Activated CD4-positive, alpha-beta memory T cell treated with anti-CD3 and anti-CD28 coated beads, Interleukin-2, amount 10 ng/mL, durations not matched to agents 7 days and 5 days (primary cell): ENCODE data around the gene FBP1. TPM values are rescaled to one million over a fixed set of nuclear protein-coding genes. Genes with fewer than 3 reads are reported as not detected.
A peak's percentile ranks its signal among the peaks of the same experiment; 100 is the strongest.

Experiments
- CTCF ChIA-PET: fragments of 350-600 bp; sonication (Branson Sonifier 250); formaldehyde crosslinking; loops from one replicate; lab custom pipeline; 2021; ENCODE audit warnings: antibody characterized with exemption, inconsistent platforms; lab: Charles Lee
- POLR2A ChIA-PET: fragments of 350-600 bp; sonication (Branson Sonifier 250); formaldehyde crosslinking; loops from one replicate; lab custom pipeline; 2021; ENCODE audit warnings: antibody characterized with exemption; lab: Charles Lee
- DNase-seq: peaks from one replicate; pipeline ENCODE4 v3.0.0-alpha.2; 2020
- H3K27ac Mint-ChIP-seq: one replicate; pipeline ENCODE4 v1.8.0; 2021; ENCODE audit warnings: mild to moderate bottlenecking, mixed read lengths
- H3K27me3 Mint-ChIP-seq: one replicate; pipeline ENCODE4 v1.8.0; 2021; ENCODE audit warnings: mixed read lengths
- H3K36me3 Mint-ChIP-seq: one replicate; pipeline ENCODE4 v1.8.0; 2021; ENCODE audit warnings: low read depth, mixed read lengths
- H3K4me1 Mint-ChIP-seq: one replicate; pipeline ENCODE4 v1.8.0; 2021; ENCODE audit warnings: mixed read lengths
- H3K4me3 Mint-ChIP-seq: one replicate; pipeline ENCODE4 v1.8.0; 2021; ENCODE audit warnings: mild to moderate bottlenecking, mixed read lengths
- H3K9me3 Mint-ChIP-seq: one replicate; pipeline ENCODE4 v1.8.0; 2021; ENCODE audit warnings: mixed read lengths
- total RNA-seq, 2 experiments: library from RNA; stranded (reverse); gene quantifications; one replicate each; pipeline ENCODE4 v1.2.3, GENCODE V29; 2021

Gene FBP1
- total RNA-seq, 2 experiments from 2014 or later: 0.40 to 0.65 TPM

- ChIA-PET POLR2A (no interaction called here), CTCF (no interaction called here)
- no peaks in the 10 kb centered on the region for H3K36me3 Mint-ChIP-seq
- no peak overlapping the region for H3K4me3 Mint-ChIP-seq
- DNase-seq: no peak
- peaks cover 8% of the 10 kb centered on the region for H3K4me1 Mint-ChIP-seq
- H3K9me3 Mint-ChIP-seq: no peaks in the 10 kb centered on the region
- no peak overlapping the region for H3K27ac Mint-ChIP-seq
- H3K27me3 Mint-ChIP-seq: peaks cover 28% of the 10 kb centered on the region
These were observed 11.6 kb upstream of the FBP1 start for GRCh38 chr9:94650949-94651348.

DNA sequence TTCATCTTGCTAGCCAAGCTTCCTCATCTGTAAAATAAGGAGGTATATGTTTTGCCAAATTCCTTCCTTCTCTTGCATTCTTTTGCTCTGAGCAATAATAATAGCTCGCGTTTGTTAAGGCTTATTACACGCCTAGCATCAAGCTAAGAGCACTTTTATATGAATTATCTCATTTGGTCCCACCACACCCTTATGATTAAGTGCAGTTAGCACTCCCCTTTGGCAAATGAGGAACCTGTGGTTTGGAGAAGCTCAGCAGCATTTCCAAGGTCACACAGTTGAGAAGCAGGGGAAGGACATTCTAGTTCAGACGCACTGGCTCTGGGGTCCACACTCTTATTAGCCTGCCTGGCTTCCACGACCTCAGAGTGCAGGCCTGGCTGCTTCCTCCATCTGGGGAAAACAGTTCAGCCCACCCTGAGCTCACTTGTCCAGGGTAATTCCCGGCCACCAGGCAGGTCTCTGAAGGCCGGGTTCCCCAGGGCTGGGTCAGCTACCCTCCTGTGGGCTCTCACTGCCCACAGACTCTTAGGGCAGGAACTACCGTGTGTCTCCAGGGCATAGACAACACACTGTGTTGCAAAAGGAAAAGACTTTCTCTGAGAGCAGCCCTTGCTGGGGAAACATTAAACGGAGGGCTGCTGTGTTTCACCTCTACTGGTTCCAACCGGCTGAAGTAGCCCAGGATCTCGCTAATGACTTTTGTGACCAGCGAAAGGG lies 9.9 kb upstream of the FBP1 start:
- ChIA-PET POLR2A (no interaction called here), CTCF (no interaction called here)
- H3K27me3 Mint-ChIP-seq: peaks cover 30% of the 10 kb centered on the region
- no peak overlapping the region for H3K27ac Mint-ChIP-seq
- H3K36me3 Mint-ChIP-seq: no peaks in the 10 kb centered on the region
- no peak overlapping the region for H3K4me3 Mint-ChIP-seq
- no peaks in the 10 kb centered on the region for H3K4me1 Mint-ChIP-seq
- no peak for DNase-seq
- H3K9me3 Mint-ChIP-seq: no peaks in the 10 kb centered on the region

- Mint-ChIP-seq H3K9me3 (no peaks in the 10 kb centered on the region), H3K4me3 (no peak overlapping the region), H3K36me3 (no peaks in the 10 kb centered on the region), H3K27me3 (peaks cover 27% of the 10 kb centered on the region), H3K27ac (no peak overlapping the region), H3K4me1 (no peaks in the 10 kb centered on the region)
- POLR2A ChIA-PET: no interaction called here
- CTCF ChIA-PET: no interaction called here
- no peak for DNase-seq
These were observed 8.9 kb upstream of the FBP1 start for GRCh38 chr9:94648185-94648584.

- Mint-ChIP-seq H3K4me3 (no peak overlapping the region), H3K27ac (no peak overlapping the region), H3K9me3 (no peaks in the 10 kb centered on the region), H3K36me3 (no peaks in the 10 kb centered on the region), H3K4me1 (no peaks in the 10 kb centered on the region), H3K27me3 (peaks cover 17% of the 10 kb centered on the region)
- POLR2A ChIA-PET: no interaction called here
- CTCF ChIA-PET: no interaction called here
- DNase-seq: no peak
These were observed 6.6 kb upstream of the FBP1 start for GRCh38 chr9:94645901-94646300.

DNA sequence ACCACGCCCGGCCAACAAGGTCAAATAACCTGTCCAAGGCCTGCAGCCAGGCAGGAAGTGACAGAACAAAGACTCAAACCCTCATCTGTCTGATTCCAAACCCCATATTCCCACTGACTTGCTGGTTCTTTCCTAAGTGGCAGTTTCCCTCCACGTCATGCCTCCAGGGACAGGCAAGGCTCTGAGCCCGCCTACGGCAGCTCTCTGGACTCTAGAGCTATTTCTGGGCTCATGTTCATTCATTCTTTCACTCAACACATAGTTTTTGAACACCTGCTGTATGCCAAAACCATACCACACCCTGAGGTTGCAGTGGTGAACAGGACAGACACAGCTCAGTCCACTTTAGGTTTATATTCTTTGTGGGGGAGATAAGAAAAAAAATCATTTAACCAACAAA lies 5.2 kb upstream of the FBP1 start:
- ChIA-PET CTCF (no interaction called here), POLR2A (no interaction called here)
- no peak for DNase-seq
- Mint-ChIP-seq H3K27ac (no peak overlapping the region), H3K27me3 (peaks cover 23% of the 10 kb centered on the region), H3K36me3 (no peaks in the 10 kb centered on the region), H3K4me1 (peaks cover 5% of the 10 kb centered on the region), H3K4me3 (no peak overlapping the region), H3K9me3 (no peaks in the 10 kb centered on the region)

- H3K4me3 Mint-ChIP-seq: no peak overlapping the region
- no peak overlapping the region for H3K27ac Mint-ChIP-seq
- H3K4me1 Mint-ChIP-seq: peaks cover 10% of the 10 kb centered on the region
- H3K9me3 Mint-ChIP-seq: no peaks in the 10 kb centered on the region
- H3K27me3 Mint-ChIP-seq: peaks cover 27% of the 10 kb centered on the region
- CTCF ChIA-PET: no interaction called here
- DNase-seq: no peak
- no peaks in the 10 kb centered on the region for H3K36me3 Mint-ChIP-seq
- POLR2A ChIA-PET: no interaction called here
These were observed 4.4 kb upstream of the FBP1 start for GRCh38 chr9:94643741-94644140.

DNA sequence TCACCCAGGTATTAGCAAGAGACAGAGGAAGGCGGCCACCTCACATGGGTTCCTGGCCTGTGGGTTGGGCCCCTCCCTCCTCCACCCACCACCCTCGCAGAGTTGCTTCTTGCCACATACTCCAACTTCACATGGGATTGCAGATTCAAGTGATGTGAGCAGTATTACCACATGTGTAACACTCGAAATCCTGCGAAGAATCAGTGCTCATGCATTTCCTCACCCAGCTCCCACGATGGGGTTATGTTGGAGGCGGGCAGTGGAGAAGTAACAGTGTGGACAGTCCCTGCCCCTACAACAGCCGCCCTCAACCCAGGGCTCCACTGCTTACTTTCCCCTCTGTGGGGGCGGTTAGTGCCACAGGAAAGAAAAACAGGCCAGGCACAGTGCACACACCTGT lies 3.9 kb upstream of the FBP1 start:
- Mint-ChIP-seq H3K27ac (no peak overlapping the region), H3K27me3 (peaks cover 30% of the 10 kb centered on the region), H3K4me1 (peaks cover 13% of the 10 kb centered on the region), H3K9me3 (no peaks in the 10 kb centered on the region), H3K4me3 (no peak overlapping the region), H3K36me3 (no peaks in the 10 kb centered on the region)
- POLR2A ChIA-PET: no interaction called here
- DNase-seq: no peak
- CTCF ChIA-PET: interaction anchor here (1.4 kb wide), 1 partner anchor 83 kb away, joined by 4 read pairs; the partner anchor contains the start of gene AOPEP

DNA sequence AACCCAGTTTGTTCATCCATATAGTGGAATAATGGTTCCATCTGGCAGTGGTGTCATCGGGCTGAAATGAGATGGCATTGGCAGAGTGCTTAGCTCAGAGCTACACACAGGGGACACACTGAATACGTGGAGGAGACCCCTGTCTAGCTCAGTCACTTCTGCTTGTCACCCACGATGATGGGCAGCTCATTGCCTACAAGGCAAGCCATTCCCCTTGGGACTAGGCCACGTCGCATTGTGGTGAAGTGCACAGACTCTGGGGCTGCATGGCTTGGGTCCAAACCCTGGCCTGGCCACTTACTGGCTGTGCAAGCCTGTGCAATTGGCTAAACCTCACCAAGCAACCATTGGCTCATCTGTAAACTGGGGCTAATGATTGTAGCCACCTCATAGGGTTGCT lies 3.2 kb upstream of the FBP1 start:
- peaks cover 13% of the 10 kb centered on the region for H3K4me1 Mint-ChIP-seq
- CTCF ChIA-PET: interaction anchor here (1.0 to 1.4 kb wide), 2 partner anchors 26 to 84 kb away, joined by 4 read pairs; partner anchors contain the start of gene AOPEP
- no peaks in the 10 kb centered on the region for H3K36me3 Mint-ChIP-seq
- POLR2A ChIA-PET: no interaction called here
- no peaks in the 10 kb centered on the region for H3K9me3 Mint-ChIP-seq
- H3K27me3 Mint-ChIP-seq: peaks cover 33% of the 10 kb centered on the region
- H3K27ac Mint-ChIP-seq: no peak overlapping the region
- no peak for DNase-seq
- H3K4me3 Mint-ChIP-seq: no peak overlapping the region

- Mint-ChIP-seq H3K4me3 (peak overlapping the region; percentile 81), H3K9me3 (no peaks in the 10 kb centered on the region), H3K4me1 (peaks cover 13% of the 10 kb centered on the region), H3K27me3 (peaks cover 37% of the 10 kb centered on the region), H3K27ac (no peak overlapping the region), H3K36me3 (no peaks in the 10 kb centered on the region)
- POLR2A ChIA-PET: interaction anchor here (1.4 kb wide), 1 partner anchor 17 kb away, joined by 3 read pairs; no protein-coding TSS in a partner anchor
- CTCF ChIA-PET: interaction anchor here (0.8 to 2.5 kb wide), 2 partner anchors 29 to 41 kb away, joined by 3 to 7 read pairs; no protein-coding TSS in a partner anchor
- no peak for DNase-seq
These were observed 670 bp upstream of the FBP1 start for GRCh38 chr9:94639999-94640376.

DNA sequence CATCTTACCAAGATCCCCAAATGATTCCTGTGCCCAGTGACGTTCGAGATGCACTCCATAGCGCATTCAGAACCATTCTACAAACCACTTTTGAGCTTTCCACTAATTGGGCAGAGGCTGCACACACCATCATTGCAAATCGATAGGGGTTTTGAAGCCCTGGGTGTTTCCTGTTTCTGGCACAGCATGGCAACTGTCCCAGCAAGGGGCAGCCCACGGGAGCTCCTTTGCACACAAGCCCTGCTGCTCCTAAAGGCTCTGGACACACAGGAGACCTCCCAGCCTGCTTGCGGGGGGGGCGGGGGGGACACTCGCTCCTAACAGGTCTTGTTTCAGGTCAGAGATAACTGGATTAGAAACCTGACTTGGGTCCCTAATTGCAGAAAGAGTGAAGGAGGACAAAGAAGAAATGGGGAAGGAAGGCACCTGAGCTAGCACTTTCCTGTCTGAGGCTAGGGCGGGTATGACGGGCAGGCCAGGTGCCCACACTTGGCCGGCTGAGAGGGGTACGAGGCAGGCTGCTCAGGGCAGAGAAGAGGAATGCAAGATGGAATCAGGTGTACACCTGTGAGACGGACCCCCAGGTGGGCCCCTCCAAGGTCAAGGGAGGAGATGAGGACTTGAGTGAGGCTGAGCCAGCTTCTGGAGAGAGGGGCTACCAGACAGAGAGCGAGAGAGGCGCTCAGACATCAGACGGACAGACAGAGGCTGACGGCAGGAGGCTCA lies 820 bp downstream of the FBP1 start:
- ChIA-PET CTCF (no interaction called here), POLR2A (no interaction called here)
- Mint-ChIP-seq H3K4me3 (peak overlapping the region; percentile 81), H3K27ac (no peak overlapping the region), H3K27me3 (peaks cover 34% of the 10 kb centered on the region), H3K36me3 (no peaks in the 10 kb centered on the region), H3K4me1 (peaks cover 13% of the 10 kb centered on the region), H3K9me3 (no peaks in the 10 kb centered on the region)
- DNase-seq: no peak

DNA sequence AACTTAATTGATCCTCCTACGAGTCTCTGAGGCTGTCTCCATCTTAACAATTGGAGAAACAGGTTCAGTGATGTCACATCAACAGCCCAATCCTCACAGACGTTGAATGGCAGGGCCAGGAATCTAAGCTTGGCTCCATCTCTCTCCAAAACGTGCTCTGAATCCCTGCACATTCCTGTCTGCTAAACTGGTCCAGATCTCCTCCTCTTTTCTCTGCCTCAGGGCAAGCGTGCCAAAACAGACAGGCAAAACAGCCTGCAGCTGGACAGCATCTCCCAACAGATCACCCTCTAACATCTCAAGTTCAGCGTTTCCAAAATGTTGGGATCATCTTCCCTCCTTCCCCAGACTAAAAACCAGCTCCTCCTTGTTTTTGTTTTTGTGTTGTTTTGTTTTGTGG lies 6.6 kb downstream of the FBP1 start:
- H3K4me1 Mint-ChIP-seq: no peaks in the 10 kb centered on the region
- no peak for DNase-seq
- CTCF ChIA-PET: interaction anchor here (1.1 kb wide), 1 partner anchor 37 kb away, joined by 3 read pairs; no protein-coding TSS in a partner anchor
- H3K9me3 Mint-ChIP-seq: no peaks in the 10 kb centered on the region
- H3K27ac Mint-ChIP-seq: no peak overlapping the region
- H3K36me3 Mint-ChIP-seq: no peaks in the 10 kb centered on the region
- POLR2A ChIA-PET: no interaction called here
- H3K4me3 Mint-ChIP-seq: no peak overlapping the region
- peaks cover 20% of the 10 kb centered on the region for H3K27me3 Mint-ChIP-seq

DNA sequence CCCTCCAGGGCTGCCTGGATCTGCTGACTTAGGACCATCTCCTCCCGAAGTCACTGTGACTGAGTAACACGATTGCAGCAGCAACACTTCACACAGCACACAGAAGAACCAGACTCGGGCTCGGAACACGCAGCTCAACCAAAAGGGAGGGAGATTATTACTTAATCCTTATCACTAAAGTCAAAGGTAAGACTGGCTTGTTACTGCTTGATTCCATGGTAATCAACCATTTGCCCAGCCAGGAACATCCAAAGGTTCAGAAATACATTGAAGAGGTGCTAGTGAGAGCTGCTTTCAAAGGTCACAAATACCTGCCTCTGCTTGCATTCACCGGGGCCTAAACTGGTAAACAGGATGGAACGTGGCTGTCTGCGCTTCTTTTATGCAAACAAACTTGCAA lies 7.7 kb downstream of the FBP1 start:
- ChIA-PET POLR2A (interaction anchor here (1.0 kb wide), 1 partner anchor 47 kb away, joined by 3 read pairs; no protein-coding TSS in a partner anchor), CTCF (no interaction called here)
- Mint-ChIP-seq H3K27ac (no peak overlapping the region), H3K36me3 (no peaks in the 10 kb centered on the region), H3K4me3 (no peak overlapping the region), H3K9me3 (no peaks in the 10 kb centered on the region), H3K4me1 (no peaks in the 10 kb centered on the region), H3K27me3 (peaks cover 14% of the 10 kb centered on the region)
- DNase-seq: no peak

DNA sequence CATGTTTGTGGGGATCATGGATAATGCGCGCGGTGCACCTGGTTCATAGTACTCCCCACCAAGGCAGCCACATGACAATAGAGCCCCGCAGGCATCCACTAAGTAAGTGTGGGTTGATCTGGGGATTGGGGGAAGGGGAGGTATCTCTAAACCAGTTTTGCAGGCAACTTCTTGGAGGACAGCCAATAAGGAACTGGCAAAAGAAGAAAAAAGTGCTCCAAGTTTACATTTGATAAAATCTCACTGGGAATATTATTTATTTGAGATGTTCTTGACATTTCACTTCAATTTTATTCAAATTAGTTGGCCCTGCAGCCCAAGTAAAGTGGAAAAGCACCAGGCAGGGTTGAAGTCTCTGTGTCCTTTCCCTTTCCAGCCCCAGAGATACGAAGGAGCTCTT lies 8.5 kb downstream of the FBP1 start:
- H3K4me3 Mint-ChIP-seq: no peak overlapping the region
- no peaks in the 10 kb centered on the region for H3K36me3 Mint-ChIP-seq
- no peak for DNase-seq
- no peak overlapping the region for H3K27ac Mint-ChIP-seq
- no peaks in the 10 kb centered on the region for H3K9me3 Mint-ChIP-seq
- peaks cover 14% of the 10 kb centered on the region for H3K27me3 Mint-ChIP-seq
- CTCF ChIA-PET: no interaction called here
- POLR2A ChIA-PET: interaction anchor here (1.0 kb wide), 1 partner anchor 46 kb away, joined by 3 read pairs; no protein-coding TSS in a partner anchor
- H3K4me1 Mint-ChIP-seq: no peaks in the 10 kb centered on the region
